ENCODE data around the gene SFXN5.

Gene SFXN5

DNA sequence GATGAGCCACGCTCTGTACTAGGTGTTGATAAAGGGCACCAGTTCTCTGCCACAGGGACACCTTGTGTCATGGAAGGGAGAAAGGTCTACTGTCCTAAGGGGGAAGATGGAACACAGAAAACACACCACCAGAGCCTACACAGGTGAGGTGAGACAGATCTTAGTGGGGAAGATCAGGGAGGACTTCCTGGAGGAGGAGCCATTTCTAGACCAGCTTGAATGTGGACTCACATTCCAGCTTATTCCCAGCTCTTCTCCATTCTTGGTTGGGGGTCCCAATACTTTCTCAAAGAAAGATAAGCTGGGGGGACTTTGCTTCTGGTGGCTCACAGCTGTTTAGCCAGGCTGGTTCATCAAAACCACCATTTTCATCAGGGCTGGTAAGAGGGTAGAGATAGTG, 118.0 kb downstream of the SFXN5 start:
- no peak for DNase-seq

DNA sequence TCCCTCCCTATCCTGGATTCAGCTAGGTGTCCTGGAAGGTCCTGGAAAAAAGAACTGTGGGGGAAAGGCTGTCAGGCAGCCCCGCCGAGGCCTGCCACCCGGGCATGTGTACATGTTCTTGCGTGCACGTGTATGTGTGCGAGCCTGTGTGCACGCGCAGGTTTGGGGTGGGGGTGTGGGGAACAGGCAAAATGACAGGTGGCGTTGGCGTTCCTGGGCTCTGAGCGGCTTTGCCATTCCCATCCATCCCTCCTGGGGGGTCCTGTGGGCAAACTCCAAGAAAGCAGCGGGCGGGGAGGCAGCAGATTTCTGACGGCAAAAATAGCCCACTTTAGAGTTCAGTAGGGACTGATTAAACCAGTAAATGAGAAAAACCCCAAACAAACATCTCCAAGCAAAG, 118.6 kb downstream of the SFXN5 start:
- DNase-seq: no peak

- DNase-seq: no peak
Measured at GRCh38 chr2:72952110-72952823, 119.2 kb downstream of the SFXN5 start.

- DNase-seq: no peak
Measured at GRCh38 chr2:72951303-72952095, 120.0 kb downstream of the SFXN5 start.

- DNase-seq: no peak
Measured at GRCh38 chr2:72950558-72951255, 120.8 kb downstream of the SFXN5 start.

DNA sequence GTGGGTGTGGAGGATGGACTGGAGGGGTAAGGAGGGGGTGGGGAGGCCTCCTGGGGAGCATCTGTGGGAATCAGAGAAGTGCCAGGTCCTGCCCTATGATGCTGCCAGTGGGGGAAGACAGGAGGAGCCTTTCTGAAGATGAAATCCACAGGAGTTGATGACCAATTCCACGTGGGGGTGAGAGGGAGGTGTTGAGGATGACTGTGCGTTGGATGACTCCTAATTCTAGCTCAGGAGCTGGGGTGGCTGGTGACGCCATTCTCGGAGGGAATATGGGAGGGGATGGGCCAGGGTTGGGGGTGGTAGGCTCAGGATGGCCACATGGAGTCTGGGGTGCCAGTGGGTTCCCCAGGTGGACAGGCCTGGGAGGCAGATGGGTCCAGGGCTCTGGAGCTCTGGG, 121.9 kb downstream of the SFXN5 start:
- no peak for DNase-seq

DNA sequence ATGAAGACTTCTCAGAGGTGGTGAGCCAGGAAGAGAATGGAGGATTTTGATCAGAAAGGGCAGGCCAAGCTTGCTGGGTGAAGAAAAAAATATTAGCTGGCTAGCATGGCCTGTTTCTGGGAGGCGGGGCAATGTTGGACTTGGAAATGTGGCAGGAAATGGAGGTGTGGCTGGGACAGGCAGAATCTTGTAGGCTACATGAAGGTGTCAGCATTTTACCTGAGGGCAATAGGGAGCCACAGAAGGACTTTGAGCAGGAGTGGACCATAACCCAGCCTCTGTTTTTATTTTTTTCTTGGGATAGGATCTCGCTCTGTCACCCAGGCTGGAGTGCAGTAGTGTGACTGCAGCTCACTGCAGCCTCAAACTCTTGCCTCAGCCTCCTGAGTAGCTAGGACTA, 122.5 kb downstream of the SFXN5 start:
- no peak for DNase-seq

GRCh38 chr2:72947952-72948830, 123.3 kb downstream of the SFXN5 start:
- no peak for DNase-seq

DNA sequence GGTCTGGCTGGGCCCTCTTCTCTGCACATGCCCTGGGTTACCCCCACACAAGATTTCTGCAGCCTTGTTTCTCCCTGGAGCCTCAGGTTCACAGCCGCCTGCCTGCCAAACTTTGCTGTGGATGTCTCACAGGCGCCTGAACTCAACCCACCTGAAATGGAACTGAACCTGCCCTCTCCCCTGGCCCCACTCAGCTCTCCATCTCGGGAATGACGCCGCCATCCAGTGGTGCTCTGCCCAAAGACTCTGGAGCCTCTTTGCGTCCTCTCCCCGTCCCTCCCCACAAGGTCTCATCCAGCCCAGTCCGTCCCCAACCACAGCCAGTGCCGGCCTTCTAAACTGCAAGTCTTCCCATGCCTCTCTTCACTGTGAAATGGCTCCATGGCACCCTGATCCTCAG, 125.0 kb downstream of the SFXN5 start:
- no peak for DNase-seq

DNA sequence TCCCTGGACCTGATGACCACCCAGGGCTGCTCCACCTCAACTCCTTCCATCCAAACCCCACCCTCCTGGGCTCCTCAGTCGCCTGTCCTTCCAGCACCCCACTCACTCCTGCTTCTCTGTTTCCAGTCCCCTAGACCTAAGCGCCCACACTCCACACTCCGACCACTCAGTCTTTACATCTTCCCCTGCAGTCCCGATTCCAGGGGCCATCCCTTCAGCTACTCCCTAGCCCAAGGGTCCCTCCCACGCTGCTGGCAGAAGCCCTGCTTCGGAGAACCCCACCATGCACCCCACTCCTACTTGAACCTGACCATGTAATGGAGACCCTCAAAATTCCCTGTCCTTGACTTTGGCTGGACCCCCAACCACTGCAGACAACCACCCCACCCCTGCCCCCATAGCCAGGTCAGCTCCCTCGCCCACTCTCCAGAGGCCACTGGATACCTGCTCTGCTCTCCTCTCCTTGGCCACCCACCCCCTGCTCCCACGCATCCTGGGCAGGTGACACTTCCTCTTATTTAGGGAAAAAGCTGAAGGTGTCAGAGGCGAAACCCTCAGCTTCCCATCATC, 126.0 kb downstream of the SFXN5 start:
- no peak for DNase-seq

GRCh38 chr2:72944804-72945449, 126.6 kb downstream of the SFXN5 start:
- DNase-seq: no peak

DNA sequence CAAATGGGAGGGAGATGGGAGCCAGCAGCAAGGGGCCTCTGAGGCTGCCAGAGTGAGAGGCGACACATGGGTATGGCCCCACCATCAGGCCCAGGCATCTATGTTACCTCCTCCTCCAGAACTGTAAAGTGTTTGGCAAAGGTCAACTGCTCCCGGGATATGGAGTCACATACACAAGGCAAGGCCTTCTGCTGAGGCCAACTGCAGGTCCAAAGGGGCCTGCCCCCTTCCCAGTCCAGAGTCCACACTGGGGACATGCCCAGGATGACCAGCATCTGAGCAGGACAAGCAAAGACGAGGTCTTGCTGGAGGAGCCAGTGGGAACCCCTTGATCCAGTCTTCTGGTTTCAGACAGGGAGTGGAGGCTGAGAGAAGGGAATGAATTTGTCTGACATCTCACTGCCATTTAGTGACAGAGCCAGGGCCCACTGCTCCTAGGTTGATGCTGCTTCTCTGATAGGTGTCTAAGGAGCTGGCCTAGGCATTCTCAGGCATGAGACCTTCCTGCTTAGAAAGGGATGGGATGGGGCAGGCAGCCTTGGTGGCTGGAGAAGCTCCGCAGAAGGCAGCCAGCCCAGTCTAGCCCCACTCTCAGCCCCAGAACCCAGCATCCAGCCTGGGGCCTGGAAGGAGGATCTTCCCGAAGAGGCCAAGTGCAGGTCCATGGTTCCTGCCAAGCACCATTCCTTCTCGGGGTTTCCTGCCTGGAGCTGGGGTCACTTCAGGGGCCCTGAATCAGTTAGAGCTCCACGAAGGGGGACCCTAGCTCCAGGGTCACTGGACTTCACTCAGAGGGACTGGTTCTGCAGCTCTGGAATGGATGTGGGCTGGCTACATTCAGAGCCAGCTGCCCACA, 127.7 kb downstream of the SFXN5 start:
- no peak for DNase-seq

DNA sequence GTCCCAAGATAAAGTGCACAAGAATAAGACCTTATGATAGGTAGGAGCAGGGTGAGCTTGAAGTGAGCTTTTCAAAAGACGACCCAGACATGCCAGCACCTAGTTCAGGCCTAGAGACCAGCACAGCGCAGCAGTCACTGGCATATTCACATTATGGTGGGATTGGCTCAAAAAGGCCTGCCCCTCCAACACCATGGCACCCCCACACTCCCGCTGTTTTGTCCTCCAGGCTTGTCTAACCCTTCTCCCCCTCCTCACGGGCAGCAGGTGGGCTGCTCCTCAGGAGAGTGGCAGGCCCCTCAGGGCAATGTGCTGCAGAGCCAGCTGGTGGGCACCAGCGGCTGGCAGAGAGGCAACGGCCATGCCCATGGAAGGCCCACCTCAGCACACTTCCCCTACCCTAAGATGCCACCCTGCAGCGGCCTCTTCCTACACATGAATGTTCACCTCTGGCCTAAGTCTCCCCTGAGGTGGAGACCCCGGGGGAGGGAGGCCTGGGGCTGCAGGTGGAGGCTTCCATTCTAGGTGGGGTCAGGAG, 128.6 kb downstream of the SFXN5 start:
- DNase-seq: no peak

- DNase-seq: no peak
Measured at GRCh38 chr2:72942293-72942692, 129.2 kb downstream of the SFXN5 start.

DNA sequence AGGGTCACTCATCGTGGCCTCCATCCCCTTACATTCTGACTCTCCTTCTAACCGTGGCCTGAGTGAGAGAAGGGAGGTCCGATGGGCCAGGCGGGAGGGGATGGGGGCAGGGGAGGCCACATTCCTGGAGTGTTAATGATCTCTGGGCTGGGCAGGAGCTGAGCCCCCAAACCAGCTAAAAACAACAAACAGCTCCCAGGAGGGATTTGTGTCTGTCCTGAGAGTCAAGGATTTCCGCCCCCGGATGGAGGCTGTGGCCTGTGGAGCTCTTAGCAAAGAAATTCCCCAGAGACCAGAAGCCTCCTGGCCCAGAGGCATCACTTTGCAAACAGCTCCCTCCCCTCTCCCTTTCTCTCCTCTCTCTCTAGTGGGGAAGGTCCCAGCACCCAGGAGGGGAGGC, 130.7 kb downstream of the SFXN5 start:
- no peak for DNase-seq

DNA sequence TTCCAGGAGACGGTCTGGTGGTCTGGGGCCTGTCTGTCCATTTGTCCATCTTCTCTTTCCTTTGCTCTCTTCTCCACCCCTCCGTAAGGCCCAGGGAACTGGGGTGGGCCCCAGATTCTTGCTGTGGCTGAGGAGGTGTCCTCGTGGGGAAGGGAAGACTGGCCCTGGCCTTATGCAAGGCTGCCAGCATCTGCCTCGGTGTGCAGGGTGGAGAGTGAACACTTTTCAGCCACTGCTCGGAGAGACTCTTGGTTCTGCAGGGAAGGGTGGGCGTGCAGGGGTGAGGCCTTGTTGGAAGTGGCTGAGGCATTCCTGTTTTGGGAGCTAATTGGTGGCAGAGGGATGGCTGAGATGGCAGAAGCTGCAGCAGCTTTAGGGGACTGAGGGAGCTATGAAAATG, 131.2 kb downstream of the SFXN5 start:
- DNase-seq: no peak

- DNase-seq: no peak
Measured at GRCh38 chr2:72938455-72938854, 133.1 kb downstream of the SFXN5 start.

DNA sequence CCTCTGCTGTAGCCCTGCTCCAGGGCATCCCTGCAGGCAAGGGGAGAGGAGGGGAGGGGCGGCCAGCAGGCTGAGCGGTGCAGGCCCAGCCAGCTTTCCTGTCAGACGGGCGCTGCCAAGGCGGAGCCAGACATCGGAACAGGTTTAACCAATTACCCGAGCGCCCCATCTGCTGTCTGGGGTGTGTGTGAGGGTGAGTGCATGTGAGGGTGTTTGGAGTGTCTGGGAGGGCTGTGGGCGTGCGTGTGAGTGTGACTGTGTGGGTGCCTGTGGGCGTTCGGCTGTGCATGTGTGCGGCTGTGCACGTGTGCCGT, 134.2 kb downstream of the SFXN5 start:
- no peak for DNase-seq

DNA sequence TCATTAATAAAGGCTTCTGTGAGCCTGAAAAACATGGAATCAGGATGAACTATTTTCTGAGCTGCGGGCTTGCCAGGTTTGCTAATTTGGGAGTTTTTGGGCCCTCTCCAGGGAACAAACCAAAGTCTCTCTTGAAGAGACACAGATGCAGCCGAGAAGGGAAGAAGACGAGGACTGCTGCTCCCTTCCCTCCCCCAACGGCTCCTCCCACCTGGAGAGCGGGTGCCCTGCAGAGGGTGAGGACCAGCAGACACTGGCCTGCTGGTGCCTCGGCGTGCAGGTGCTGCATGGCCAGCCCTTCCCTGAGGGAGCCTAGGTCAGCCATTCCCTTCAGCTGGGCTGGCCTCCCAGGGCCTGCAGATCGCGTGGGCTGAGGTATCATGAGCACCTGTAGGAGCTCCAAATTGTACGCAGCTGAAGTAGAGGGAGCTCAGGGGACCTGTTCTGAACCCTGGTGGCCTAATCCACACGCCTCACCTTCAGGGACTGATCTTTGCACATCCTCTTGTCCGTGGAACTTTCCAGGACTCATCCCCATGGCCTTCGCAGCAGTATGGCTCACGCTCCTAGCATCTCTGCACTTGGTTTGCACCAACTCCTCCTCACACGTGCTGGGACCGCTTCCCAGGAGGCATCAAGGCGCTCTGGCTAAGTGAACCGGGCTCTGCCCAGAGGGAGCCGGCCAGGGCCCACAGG, 134.7 kb downstream of the SFXN5 start:
- no peak for DNase-seq

GRCh38 chr2:72935611-72935957, 135.9 kb downstream of the SFXN5 start:
- DNase-seq: no peak
